PC-9 (cell line): ENCODE measurements around the gene PITPNM1. TPM values are rescaled to one million over a fixed set of nuclear protein-coding genes. Genes with fewer than 3 reads are reported as not detected.

Experiments
- BruUV-seq: library from RNA; stranded (reverse); fragments of 400-500 nt; replicated peaks from 2 replicates; lab custom pipeline; 2021; lab: Mats Ljungman, UMichigan
- CTCF ChIA-PET: fragments of 300-600 bp; sonication (Branson Sonifier 250); formaldehyde crosslinking; loops from one replicate; lab custom pipeline; 2022; ENCODE audit warnings: antibody characterized with exemption; lab: Charles Lee
- POLR2A ChIA-PET: fragments of 300-600 bp; sonication (Branson Sonifier 250); formaldehyde crosslinking; loops from one replicate; lab custom pipeline; 2022; ENCODE audit warnings: antibody characterized with exemption; ENCODE audit not compliant: unreplicated experiment; lab: Charles Lee
- DNase-seq, 2 experiments: peaks; one replicate each; pipeline versions ENCODE4 v3.0.0 to v3.0.0-alpha.2; 2015 to 2022; ENCODE audit warnings: mixed read lengths in 1 of 2
- H2AFZ ChIP-seq: fragments of 200-600 bp; sonication (generic); 2 replicates; pipeline ENCODE4 v1.8.1; 2017; ENCODE audit warnings: antibody characterized with exemption
- H3F3A ChIP-seq: fragments of 200-600 bp; sonication (generic); 2 replicates; pipeline ENCODE4 v1.8.1; 2017; ENCODE audit warnings: antibody characterized with exemption, mild to moderate bottlenecking, low read depth; ENCODE audit not compliant: insufficient read depth
- H3K27ac ChIP-seq: fragments of 200-600 bp; sonication (generic); 2 replicates; pipeline ENCODE4 v1.6.1; 2016; ENCODE audit warnings: mixed run types
- H3K27me3 ChIP-seq: fragments of 200-600 bp; sonication (generic); 2 replicates; pipeline ENCODE4 v1.6.1; 2016; ENCODE audit warnings: low read depth, mixed run types; ENCODE audit not compliant: insufficient read depth
- H3K36me3 ChIP-seq: fragments of 200-600 bp; sonication (generic); 2 replicates; pipeline ENCODE4 v1.6.1; 2016; ENCODE audit warnings: low read depth, mixed run types
- H3K4me1 ChIP-seq: fragments of 200-600 bp; sonication (generic); replicated peaks from 2 replicates; pipeline ENCODE4 v1.6.1; 2016; ENCODE audit warnings: mixed run types; ENCODE audit not compliant: insufficient read depth
- H3K4me2 ChIP-seq: fragments of 200-600 bp; sonication (generic); 2 replicates; pipeline ENCODE4 v1.6.1; 2017; ENCODE audit warnings: mixed run types
- H3K4me3 ChIP-seq: fragments of 200-600 bp; sonication (generic); 2 replicates; pipeline ENCODE4 v1.6.1; 2016; ENCODE audit warnings: mixed run types
- H3K79me2 ChIP-seq: fragments of 200-600 bp; sonication (generic); 2 replicates; pipeline ENCODE4 v1.6.1; 2017; ENCODE audit warnings: low read depth, mixed run types
- H3K9me2 ChIP-seq: fragments of 200-600 bp; sonication (generic); 2 replicates; pipeline ENCODE4 v1.8.1; 2017; ENCODE audit warnings: mild to moderate bottlenecking; ENCODE audit not compliant: insufficient read depth
- H3K9me3 ChIP-seq: fragments of 200-600 bp; sonication (generic); 2 replicates; pipeline ENCODE4 v1.8.1; 2016; ENCODE audit warnings: low read depth; ENCODE audit not compliant: insufficient read depth
- H4K20me1 ChIP-seq: fragments of 200-600 bp; sonication (generic); 2 replicates; pipeline ENCODE4 v1.8.1; 2017; ENCODE audit not compliant: insufficient read depth
- EZH2 ChIP-seq: fragments of 200-600 bp; sonication (generic); IDR thresholded peaks from 2 replicates; pipeline ENCODE4 v1.8.0; 2017; ENCODE audit warnings: antibody characterized with exemption, low read depth
- intact Hi-C: fragments of 100-400 bp; cut with micrococcal nuclease; formaldehyde crosslinking; loops from one replicate; pipeline ENCODE4 v1.10.0; 2022; ENCODE audit not compliant: unreplicated experiment
- total RNA-seq: library from RNA; stranded (reverse); gene quantifications from 2 replicates; pipeline ENCODE4 v1.2.3, GENCODE V29; 2021
- TF ChIP-seq, protein P1 (sequence below): fragments of 200-600 bp; sonication (generic); conservative IDR thresholded peaks from 2 replicates; pipeline ENCODE4 v1.6.1; 2017; ENCODE audit warnings: mixed run types, antibody characterized with exemption, mild to moderate bottlenecking, moderate library complexity

PITPNM1 gene
- total RNA-seq, 1 experiment from 2014 or later, result 84.0 TPM

GRCh38 chr11:67495234-67496005, 9.7 kb downstream of the PITPNM1 start:
- Histone ChIP-seq H3K4me1 (no peaks in the 10 kb centered on the region), H3K9me3 (no peaks in the 10 kb centered on the region), H3F3A (peaks cover 13% of the 10 kb centered on the region; the same call in 1 of the 2 replicates), H4K20me1 (0 out of 2 replicates have a peak, but pooled peaks cover 5% of the 10 kb centered on the region), H3K9me2 (no peaks in the 10 kb centered on the region), H3K27me3 (no peaks in the 10 kb centered on the region), H3K36me3 (no peaks in the 10 kb centered on the region; the same call in 1 of the 2 replicates), H2AFZ (no peak overlapping the region), H3K27ac (no peak overlapping the region), H3K4me3 (no peak overlapping the region), H3K4me2 (no peak overlapping the region), H3K79me2 (no peaks in the 10 kb centered on the region)
- TF ChIP-seq, protein P1, sequence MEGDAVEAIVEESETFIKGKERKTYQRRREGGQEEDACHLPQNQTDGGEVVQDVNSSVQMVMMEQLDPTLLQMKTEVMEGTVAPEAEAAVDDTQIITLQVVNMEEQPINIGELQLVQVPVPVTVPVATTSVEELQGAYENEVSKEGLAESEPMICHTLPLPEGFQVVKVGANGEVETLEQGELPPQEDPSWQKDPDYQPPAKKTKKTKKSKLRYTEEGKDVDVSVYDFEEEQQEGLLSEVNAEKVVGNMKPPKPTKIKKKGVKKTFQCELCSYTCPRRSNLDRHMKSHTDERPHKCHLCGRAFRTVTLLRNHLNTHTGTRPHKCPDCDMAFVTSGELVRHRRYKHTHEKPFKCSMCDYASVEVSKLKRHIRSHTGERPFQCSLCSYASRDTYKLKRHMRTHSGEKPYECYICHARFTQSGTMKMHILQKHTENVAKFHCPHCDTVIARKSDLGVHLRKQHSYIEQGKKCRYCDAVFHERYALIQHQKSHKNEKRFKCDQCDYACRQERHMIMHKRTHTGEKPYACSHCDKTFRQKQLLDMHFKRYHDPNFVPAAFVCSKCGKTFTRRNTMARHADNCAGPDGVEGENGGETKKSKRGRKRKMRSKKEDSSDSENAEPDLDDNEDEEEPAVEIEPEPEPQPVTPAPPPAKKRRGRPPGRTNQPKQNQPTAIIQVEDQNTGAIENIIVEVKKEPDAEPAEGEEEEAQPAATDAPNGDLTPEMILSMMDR, result no peak
- TF ChIP-seq EZH2, result no peak
- no peak for DNase-seq
- BruUV-seq, result no TSS peak
- CTCF ChIA-PET, result no interaction called here
- intact Hi-C loops, result no loop called here
- POLR2A ChIA-PET, result no interaction called here

DNA sequence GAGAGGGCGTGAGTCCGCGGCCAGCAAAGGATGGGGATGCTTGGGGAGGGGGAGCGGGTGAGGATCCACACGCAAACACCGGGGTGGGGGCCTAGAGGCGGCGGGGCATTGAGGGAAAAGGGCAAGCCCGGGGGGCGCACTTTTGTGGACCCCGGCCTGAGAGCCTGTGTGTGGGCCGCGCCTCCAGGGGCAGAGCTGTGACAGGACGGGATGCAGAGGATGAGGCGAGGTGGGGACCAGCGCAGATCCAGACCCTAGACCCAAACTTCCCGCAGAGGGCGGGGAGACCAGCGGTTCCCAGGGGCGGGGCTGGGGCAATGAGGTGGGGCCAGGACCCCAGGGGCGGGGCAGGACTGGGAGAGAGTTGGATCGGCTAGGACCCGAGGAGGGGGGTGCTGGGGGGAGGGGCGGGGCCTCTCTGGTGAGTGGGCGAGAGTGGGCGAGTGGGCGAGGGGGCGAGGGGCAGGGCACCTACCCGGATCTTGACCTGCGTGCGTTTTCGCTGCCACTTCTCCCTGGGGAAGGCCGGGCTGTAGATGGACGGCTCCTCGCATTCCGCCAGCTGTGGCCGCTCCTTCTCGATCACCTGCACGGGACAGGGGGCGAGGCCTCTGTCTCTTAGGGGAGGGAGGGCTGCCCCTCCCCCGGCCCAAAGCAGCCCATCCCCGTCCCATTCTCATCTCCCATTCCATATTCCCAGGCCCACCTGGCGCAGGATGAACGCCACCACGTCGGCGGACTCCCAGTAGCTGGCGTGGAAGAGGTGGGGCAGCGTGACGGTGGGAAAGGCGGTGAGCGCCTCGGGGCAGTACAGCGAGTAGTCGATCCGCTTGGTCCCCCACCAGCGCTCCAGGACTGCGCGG, 10.6 kb downstream of the PITPNM1 start:
- intact Hi-C loops, result no loop called here
- no peak overlapping the region for H3K4me3 ChIP-seq
- H3K27me3 ChIP-seq, result no peaks in the 10 kb centered on the region
- no peaks in the 10 kb centered on the region for H3K79me2 ChIP-seq
- no peak for TF ChIP-seq EZH2
- TF ChIP-seq, protein P1, result no peak
- no TSS peak for BruUV-seq
- no peak overlapping the region for H3K27ac ChIP-seq
- ChIA-PET CTCF (no interaction called here), POLR2A (interaction anchor here (0.5 kb wide), 1 partner anchor 121 kb away, joined by 8 read pairs; the partner anchor contains the start of gene CLCF1)
- no peaks in the 10 kb centered on the region for H3K9me3 ChIP-seq
- DNase-seq, result no peak
- H2AFZ ChIP-seq, result no peak overlapping the region
- peaks cover 21% of the 10 kb centered on the region; the same call in 1 of the 2 replicates for H3F3A ChIP-seq
- H3K36me3 ChIP-seq, result no peaks in the 10 kb centered on the region; the same call in 1 of the 2 replicates
- 0 out of 2 replicates have a peak, but pooled peaks cover 5% of the 10 kb centered on the region for H4K20me1 ChIP-seq
- H3K9me2 ChIP-seq, result no peaks in the 10 kb centered on the region
- H3K4me1 ChIP-seq, result no peaks in the 10 kb centered on the region
- no peak overlapping the region for H3K4me2 ChIP-seq

DNA sequence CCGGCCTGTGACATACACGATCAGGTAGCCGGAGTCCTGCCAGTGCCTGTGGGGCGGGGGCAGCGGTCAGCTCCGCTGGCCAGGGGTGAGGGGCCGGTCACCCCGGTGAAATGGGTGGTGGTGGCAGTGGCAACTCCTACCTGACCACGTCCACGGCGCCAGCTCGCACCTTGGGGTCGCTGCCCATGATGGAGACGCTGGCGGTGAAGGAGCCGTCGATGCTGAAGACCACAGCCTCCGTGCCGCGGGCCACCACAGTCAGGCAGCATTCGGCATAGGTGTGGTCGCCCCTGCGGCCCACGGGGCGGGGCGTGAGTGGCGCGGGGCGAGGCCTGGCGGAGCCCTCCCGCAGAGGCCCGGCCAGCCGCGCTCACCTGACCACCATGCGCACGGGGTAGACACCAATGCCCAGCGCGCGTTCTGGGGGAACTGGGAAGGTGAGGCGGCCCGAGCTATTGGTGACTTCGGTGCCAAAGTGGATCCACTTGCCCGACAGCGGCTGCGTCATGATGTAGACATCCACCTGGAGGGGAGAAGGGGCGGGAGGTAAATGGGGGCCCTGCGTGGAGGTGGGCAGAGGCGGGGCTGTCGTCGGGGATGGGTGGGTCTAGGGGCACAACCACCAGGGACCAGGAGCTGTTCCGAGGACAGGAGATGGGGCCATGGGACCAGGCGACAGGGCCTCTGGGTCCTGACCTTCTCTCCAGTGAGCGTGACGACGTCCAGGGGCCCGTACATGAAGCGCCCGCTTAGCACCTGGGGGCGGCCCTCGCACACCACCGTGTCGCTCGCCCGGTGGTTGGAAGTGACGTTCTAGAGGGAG, 11.4 kb downstream of the PITPNM1 start:
- intact Hi-C loops, result no loop called here

More for the DNA sequence above, 11.4 kb downstream of the PITPNM1 start:
- TF ChIP-seq EZH2, result no peak
- TF ChIP-seq, protein P1, result no peak
- no peak overlapping the region for H3K4me3 ChIP-seq
- no peak for DNase-seq
- H3K4me2 ChIP-seq, result no peak overlapping the region
- H3K36me3 ChIP-seq, result no peaks in the 10 kb centered on the region; the same call in 1 of the 2 replicates
- H3K4me1 ChIP-seq, result no peaks in the 10 kb centered on the region
- 0 out of 2 replicates have a peak, but pooled peaks cover 5% of the 10 kb centered on the region for H4K20me1 ChIP-seq
- no peaks in the 10 kb centered on the region for H3K27me3 ChIP-seq
- H3K9me3 ChIP-seq, result no peaks in the 10 kb centered on the region
- H3F3A ChIP-seq, result peaks cover 23% of the 10 kb centered on the region; the same call in 1 of the 2 replicates
- BruUV-seq, result no TSS peak
- no peak overlapping the region for H2AFZ ChIP-seq
- ChIA-PET CTCF (no interaction called here), POLR2A (no interaction called here)
- H3K79me2 ChIP-seq, result no peaks in the 10 kb centered on the region
- no peaks in the 10 kb centered on the region for H3K9me2 ChIP-seq
- H3K27ac ChIP-seq, result no peak overlapping the region
